ENCODE results near the gene PLOD2. TPM values are rescaled to one million over a fixed set of nuclear protein-coding genes. Genes with fewer than 3 reads are reported as not detected.

The PLOD2 gene
- total RNA-seq, 1 experiment from 2014 or later, result 158 TPM

- ATAC-seq (no peak), DNase-seq (ENCODE audit: low read depth, low spot score) (no peak)
- no TSS peak for BruUV-seq (replicated peaks)
- POLR2A ChIA-PET, result no interaction called here
- TF ChIP-seq TCF7L2 (IDR thresholded peaks at IDR 0.05; ENCODE audit: low read depth, low read length), result no peak
- TF ChIP-seq REST (IDR thresholded peaks at IDR 0.05; ENCODE audit: insufficient read depth in 1 of 2, low read depth in 2 of 2, low read length in 1 of 2), result no peak
- TF ChIP-seq SIN3A (IDR thresholded peaks at IDR 0.05; ENCODE audit: borderline replicate concordance, insufficient read depth, low read depth, low read length), result no peak
- TF ChIP-seq CTCF (IDR thresholded peaks at IDR 0.05), result no peak
- no peak for TF ChIP-seq POLR2AphosphoS5 (IDR thresholded peaks at IDR 0.05; ENCODE audit: low read depth, low read length)
- no peaks in the 10 kb centered on the region for H3K27me3 ChIP-seq (ENCODE audit: control insufficient read depth, insufficient read depth, low read length)
- H3K27ac ChIP-seq (ENCODE audit: low read length), result no peak overlapping the region
- in situ Hi-C loops (cut with HindIII; ENCODE audit: low pct_unique_long_range_greater_than_20kb, low sequenced_read_pairs) (no loop called here), intact Hi-C loops (cut with micrococcal nuclease; ENCODE audit: unreplicated experiment) (no loop called here)
- H3K36me3 ChIP-seq (ENCODE audit: control insufficient read depth, insufficient read depth, low read length), result peaks cover 21% of the 10 kb centered on the region; the same call in 1 of the 2 replicates
- H3K4me1 ChIP-seq (ENCODE audit: control insufficient read depth, insufficient read depth, low read length), result no peaks in the 10 kb centered on the region
- H3K4me3 ChIP-seq (ENCODE audit: low read depth in 2 of 2, low read length in 2 of 2), result no peak overlapping the region
- CTCF ChIA-PET, result no interaction called here
- no peaks in the 10 kb centered on the region for H3K9me3 ChIP-seq (ENCODE audit: control insufficient read depth, insufficient read depth, low read depth, low read length)
Observed at GRCh38 chr3:146072061-146072460, 88.9 kb downstream of the PLOD2 start.

GRCh38 chr3:146071632-146072031 is 89.4 kb downstream of the PLOD2 start:
- ChIA-PET POLR2A (no interaction called here), CTCF (no interaction called here)
- Histone ChIP-seq H3K4me3 (ENCODE audit: low read depth in 2 of 2, low read length in 2 of 2) (no peak overlapping the region), H3K27ac (ENCODE audit: low read length) (no peak overlapping the region), H3K4me1 (ENCODE audit: control insufficient read depth, insufficient read depth, low read length) (no peaks in the 10 kb centered on the region), H3K27me3 (ENCODE audit: control insufficient read depth, insufficient read depth, low read length) (no peaks in the 10 kb centered on the region), H3K36me3 (ENCODE audit: control insufficient read depth, insufficient read depth, low read length) (peaks cover 21% of the 10 kb centered on the region; the same call in 1 of the 2 replicates), H3K9me3 (ENCODE audit: control insufficient read depth, insufficient read depth, low read depth, low read length) (no peaks in the 10 kb centered on the region)
- DNase-seq (ENCODE audit: low read depth, low spot score), result no peak
- in situ Hi-C loops (cut with HindIII; ENCODE audit: low pct_unique_long_range_greater_than_20kb, low sequenced_read_pairs), result no loop called here
- intact Hi-C loops (cut with micrococcal nuclease; ENCODE audit: unreplicated experiment), result no loop called here
- no TSS peak for BruUV-seq (replicated peaks)
- ATAC-seq, result no peak
- TF ChIP-seq POLR2AphosphoS5 (IDR thresholded peaks at IDR 0.05; ENCODE audit: low read depth, low read length) (no peak), REST (IDR thresholded peaks at IDR 0.05; ENCODE audit: insufficient read depth in 1 of 2, low read depth in 2 of 2, low read length in 1 of 2) (no peak), SIN3A (IDR thresholded peaks at IDR 0.05; ENCODE audit: borderline replicate concordance, insufficient read depth, low read depth, low read length) (no peak), TCF7L2 (IDR thresholded peaks at IDR 0.05; ENCODE audit: low read depth, low read length) (no peak), CTCF (IDR thresholded peaks at IDR 0.05) (no peak)

Data from Panc1 (cell line).